K562 (cell line): ENCODE measurements around the gene GPX6. TPM values are rescaled to one million over a fixed set of nuclear protein-coding genes. Genes with fewer than 3 reads are reported as not detected.
"Not testable (repeated sequence)": the region's sequence is repeated elsewhere in the genome, so short reads cannot be mapped to it uniquely, and the experiment has no call there.

ENCODE experiments used
- ARNT ChIP-seq, 2 experiments: fragments of 450-650 bp; IDR thresholded peaks; 2 replicates each; pipeline ENCODE4 v1.6.1; 2016; ENCODE audit warnings: mild to moderate bottlenecking in 1 of 2
- ATF7 ChIP-seq: fragments of 450-650 bp; IDR thresholded peaks from 2 replicates; pipeline ENCODE4 v1.7.1; 2014; ENCODE audit warnings: mild to moderate bottlenecking, moderate library complexity
- BCL6 ChIP-seq: fragments of 250-450 bp; sonication (Bioruptor Pico); IDR thresholded peaks from 2 replicates; pipeline ENCODE4 v1.4.0; 2020
- ELF4 ChIP-seq: fragments of 450-650 bp; formaldehyde crosslinking; IDR thresholded peaks from 2 replicates; pipeline ENCODE4 v1.4.0; 2022; ENCODE audit warnings: missing genetic modification characterization
- FOXM1 ChIP-seq, 2 experiments: fragments of 450-650 bp in 1 of 2; sonication (generic) in 1 of 2; formaldehyde crosslinking in 1 of 2; IDR thresholded peaks; 2 replicates each; pipeline versions ENCODE4 v1.6.1 to v1.9.0; 2017 to 2022; ENCODE audit warnings: low read depth in 2 of 2, mild to moderate bottlenecking in 2 of 2, missing genetic modification reagents in 1 of 2, moderate library complexity in 1 of 2
- HMG20A ChIP-seq: fragments of 450-650 bp; formaldehyde crosslinking; conservative IDR thresholded peaks from 2 replicates; pipeline ENCODE4 v1.4.0; 2020; ENCODE audit warnings: mild to moderate bottlenecking, mixed read lengths
- KLF16 ChIP-seq: IDR thresholded peaks from 2 replicates; pipeline ENCODE4 v1.6.1; 2016; ENCODE audit warnings: antibody characterized with exemption
- OTX1 ChIP-seq: fragments of 450-650 bp; formaldehyde crosslinking; IDR thresholded peaks from 2 replicates; pipeline ENCODE4 v1.4.0; 2022; ENCODE audit warnings: mild to moderate bottlenecking
- RAD51 ChIP-seq: fragments of 450-650 bp; IDR thresholded peaks from 2 replicates; pipeline ENCODE4 v1.7.1; 2016; ENCODE audit warnings: low read depth, mild to moderate bottlenecking, borderline replicate concordance
- RCOR1 ChIP-seq, 2 experiments: IDR thresholded peaks; 2 replicates each; pipeline ENCODE4 v1.6.1; 2012; ENCODE audit warnings: low read depth in 2 of 2, low read length in 2 of 2, borderline replicate concordance in 1 of 2, improper control_type of control experiment in 1 of 2
- STAT5A ChIP-seq: IDR thresholded peaks from 2 replicates; pipeline ENCODE4 v1.6.1; 2012; ENCODE audit warnings: low read length, inconsistent platforms, borderline replicate concordance
- TARDBP ChIP-seq: fragments of 450-650 bp; IDR thresholded peaks from 2 replicates; pipeline ENCODE4 v1.6.1; 2016
- ZBTB17 ChIP-seq: fragments of 450-650 bp; formaldehyde crosslinking; IDR thresholded peaks from 2 replicates; pipeline ENCODE4 v1.4.0; 2020; ENCODE audit warnings: mild to moderate bottlenecking
- ZNF175 ChIP-seq: fragments of 200-800 bp; sonication (Bioruptor generic); IDR thresholded peaks from 2 replicates; pipeline ENCODE4 v1.6.1; 2016; ENCODE audit warnings: low read depth, mild to moderate bottlenecking, missing genetic modification characterization, missing compliant biosample characterization
- ZNF311 ChIP-seq: fragments of 250-450 bp; sonication (Bioruptor Pico); IDR thresholded peaks from 2 replicates; pipeline ENCODE4 v1.4.0; 2020; ENCODE audit warnings: mild to moderate bottlenecking, moderate library complexity
- polyA plus RNA-seq, 8 experiments: library from polyadenylated mRNA; depleted of rRNA in 4 of 8; stranded (reverse) in 5 of 8; unstranded in 3 of 8; fragments of >200 nt; fragmentation: Nextera tagmentation in 2 of 8; fragmentation: Illumina TruSeq in 1 of 8; extraction: Ambion mirVana in 2 of 8; extraction: Trizol in 1 of 8; gene quantifications; 2 replicates each; pipeline versions ENCODE4 v1.2.1 to v1.2.3, GENCODE V29; 2011 to 2014; ENCODE audit warnings: inconsistent platforms in 1 of 8, missing spikeins in 1 of 8
- total RNA-seq, 7 experiments: library from RNA; depleted of rRNA in 6 of 7; stranded (reverse); fragments of >200 nt in 6 of 7; fragmentation: Illumina TruSeq in 2 of 7; extraction: Trizol in 2 of 7; gene quantifications; 2 replicates each; pipeline versions ENCODE4 v1.2.1 to v1.2.3, GENCODE V29; 2011 to 2021; ENCODE audit warnings: low replicate concordance in 1 of 7
- TF ChIP-seq, protein P1 (sequence below): fragments of 450-650 bp; IDR thresholded peaks from 2 replicates; pipeline ENCODE4 v1.7.1; 2018; ENCODE audit warnings: mild to moderate bottlenecking, low read depth; ENCODE audit not compliant: partially characterized antibody
- TF ChIP-seq, protein P2 (sequence below): IDR thresholded peaks from 2 replicates; pipeline ENCODE4 v1.6.1; 2012; ENCODE audit warnings: low read depth, low read length, improper control_type of control experiment, borderline replicate concordance
- TF ChIP-seq, protein P3 (sequence below): fragments of 250-450 bp; sonication (Bioruptor Pico); IDR thresholded peaks from 2 replicates; pipeline ENCODE4 v1.8.0; 2022; ENCODE audit warnings: moderate library complexity, mild to moderate bottlenecking, inconsistent platforms
- TF ChIP-seq, protein P4 (sequence below): fragments of 200-800 bp; sonication (Bioruptor generic); IDR thresholded peaks from 2 replicates; pipeline ENCODE4 v1.6.1; 2017; ENCODE audit warnings: missing genetic modification characterization, missing compliant biosample characterization
- TF ChIP-seq, protein P5 (sequence below): fragments of 450-650 bp; IDR thresholded peaks from 2 replicates; pipeline ENCODE4 v1.6.1; 2016

GPX6 gene
- total and polyA plus RNA-seq, 9 of the 15 experiments (the other 6 are each of a cell fraction or from before 2014, with no cell fraction given): not detected

DNA sequence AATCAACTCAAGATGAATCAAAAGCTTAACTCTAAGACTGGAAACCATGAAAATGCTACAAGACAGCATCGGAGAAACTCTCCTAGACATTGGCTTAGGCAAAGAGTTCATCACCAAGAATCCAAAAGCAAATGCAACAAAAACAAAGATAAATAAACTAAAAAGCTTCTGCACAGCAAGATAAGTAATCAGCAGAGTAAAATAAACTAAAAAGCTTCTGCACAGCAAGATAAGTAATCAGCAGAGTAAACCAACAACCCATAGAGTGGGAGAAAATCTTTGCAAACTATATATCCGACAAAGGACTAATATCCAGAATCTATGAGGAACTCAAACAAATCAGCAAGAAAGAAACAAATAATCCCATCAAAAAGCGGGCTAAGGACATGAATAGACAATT is 31.4 kb upstream of the GPX6 start (continued):
- TF ChIP-seq ATF7 (peak; percentile 58), ZNF175 (CRISPR knock-in tag) (peak; percentile 83), BCL6 (CRISPR knock-in tag) (peak; percentile 66; the same call in 1 of the 2 replicates), ZNF311 (CRISPR knock-in tag) (peak; percentile 88), ARNT (IDR thresholded peaks at IDR 0.05) (peak in 1 of 2 experiments; percentile 93; a peak in 2 of 4 replicates), ZBTB17 (peak; percentile 61; the same call in 1 of the 2 replicates), RCOR1 (IDR thresholded peaks at IDR 0.05; ENCODE audit: borderline replicate concordance in 1 of 2, low read depth in 2 of 2, low read length in 2 of 2) (peak; percentile 62 to 98; a peak in 3 of 4 replicates), KLF16 (peak; percentile 95), RAD51 (0 out of 2 replicates have a peak, but pooled peaks have one; percentile 22), FOXM1 (IDR thresholded peaks at IDR 0.05; ENCODE audit: low read depth) (peak; percentile 98), ELF4 (CRISPR knock-in tag) (peak; percentile 98), STAT5A (peak; percentile 71; the same call in 1 of the 2 replicates), HMG20A (peak; percentile 68; the same call in 1 of the 2 replicates), TARDBP (peak; percentile 92; the same call in 1 of the 2 replicates), OTX1 (peak; percentile 58; the same call in 1 of the 2 replicates)
- TF ChIP-seq, protein P1, sequence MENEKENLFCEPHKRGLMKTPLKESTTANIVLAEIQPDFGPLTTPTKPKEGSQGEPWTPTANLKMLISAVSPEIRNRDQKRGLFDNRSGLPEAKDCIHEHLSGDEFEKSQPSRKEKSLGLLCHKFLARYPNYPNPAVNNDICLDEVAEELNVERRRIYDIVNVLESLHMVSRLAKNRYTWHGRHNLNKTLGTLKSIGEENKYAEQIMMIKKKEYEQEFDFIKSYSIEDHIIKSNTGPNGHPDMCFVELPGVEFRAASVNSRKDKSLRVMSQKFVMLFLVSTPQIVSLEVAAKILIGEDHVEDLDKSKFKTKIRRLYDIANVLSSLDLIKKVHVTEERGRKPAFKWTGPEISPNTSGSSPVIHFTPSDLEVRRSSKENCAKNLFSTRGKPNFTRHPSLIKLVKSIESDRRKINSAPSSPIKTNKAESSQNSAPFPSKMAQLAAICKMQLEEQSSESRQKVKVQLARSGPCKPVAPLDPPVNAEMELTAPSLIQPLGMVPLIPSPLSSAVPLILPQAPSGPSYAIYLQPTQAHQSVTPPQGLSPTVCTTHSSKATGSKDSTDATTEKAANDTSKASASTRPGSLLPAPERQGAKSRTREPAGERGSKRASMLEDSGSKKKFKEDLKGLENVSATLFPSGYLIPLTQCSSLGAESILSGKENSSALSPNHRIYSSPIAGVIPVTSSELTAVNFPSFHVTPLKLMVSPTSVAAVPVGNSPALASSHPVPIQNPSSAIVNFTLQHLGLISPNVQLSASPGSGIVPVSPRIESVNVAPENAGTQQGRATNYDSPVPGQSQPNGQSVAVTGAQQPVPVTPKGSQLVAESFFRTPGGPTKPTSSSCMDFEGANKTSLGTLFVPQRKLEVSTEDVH: peak; percentile 66
- TF ChIP-seq, protein P2, sequence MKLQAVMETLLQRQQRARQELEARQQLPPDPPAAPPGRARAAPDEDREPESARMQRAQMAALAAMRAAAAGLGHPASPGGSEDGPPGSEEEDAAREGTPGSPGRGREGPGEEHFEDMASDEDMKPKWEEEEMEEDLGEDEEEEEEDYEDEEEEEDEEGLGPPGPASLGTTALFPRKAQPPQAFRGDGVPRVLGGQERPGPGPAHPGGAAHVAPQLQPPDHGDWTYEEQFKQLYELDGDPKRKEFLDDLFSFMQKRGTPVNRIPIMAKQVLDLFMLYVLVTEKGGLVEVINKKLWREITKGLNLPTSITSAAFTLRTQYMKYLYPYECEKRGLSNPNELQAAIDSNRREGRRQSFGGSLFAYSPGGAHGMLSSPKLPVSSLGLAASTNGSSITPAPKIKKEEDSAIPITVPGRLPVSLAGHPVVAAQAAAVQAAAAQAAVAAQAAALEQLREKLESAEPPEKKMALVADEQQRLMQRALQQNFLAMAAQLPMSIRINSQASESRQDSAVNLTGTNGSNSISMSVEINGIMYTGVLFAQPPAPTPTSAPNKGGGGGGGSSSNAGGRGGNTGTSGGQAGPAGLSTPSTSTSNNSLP: 0 out of 2 replicates have a peak, but pooled peaks have one; percentile 10
- TF ChIP-seq, protein P3, sequence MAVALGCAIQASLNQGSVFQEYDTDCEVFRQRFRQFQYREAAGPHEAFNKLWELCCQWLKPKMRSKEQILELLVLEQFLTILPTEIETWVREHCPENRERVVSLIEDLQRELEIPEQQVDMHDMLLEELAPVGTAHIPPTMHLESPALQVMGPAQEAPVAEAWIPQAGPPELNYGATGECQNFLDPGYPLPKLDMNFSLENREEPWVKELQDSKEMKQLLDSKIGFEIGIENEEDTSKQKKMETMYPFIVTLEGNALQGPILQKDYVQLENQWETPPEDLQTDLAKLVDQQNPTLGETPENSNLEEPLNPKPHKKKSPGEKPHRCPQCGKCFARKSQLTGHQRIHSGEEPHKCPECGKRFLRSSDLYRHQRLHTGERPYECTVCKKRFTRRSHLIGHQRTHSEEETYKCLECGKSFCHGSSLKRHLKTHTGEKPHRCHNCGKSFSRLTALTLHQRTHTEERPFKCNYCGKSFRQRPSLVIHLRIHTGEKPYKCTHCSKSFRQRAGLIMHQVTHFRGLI (CRISPR knock-in tag): peak; percentile 84; the same call in 1 of the 2 replicates
- TF ChIP-seq FOXM1 (CRISPR knock-in tag; IDR thresholded peaks at IDR 0.05; ENCODE audit: low read depth): not testable (repeated sequence)
- TF ChIP-seq, protein P4, sequence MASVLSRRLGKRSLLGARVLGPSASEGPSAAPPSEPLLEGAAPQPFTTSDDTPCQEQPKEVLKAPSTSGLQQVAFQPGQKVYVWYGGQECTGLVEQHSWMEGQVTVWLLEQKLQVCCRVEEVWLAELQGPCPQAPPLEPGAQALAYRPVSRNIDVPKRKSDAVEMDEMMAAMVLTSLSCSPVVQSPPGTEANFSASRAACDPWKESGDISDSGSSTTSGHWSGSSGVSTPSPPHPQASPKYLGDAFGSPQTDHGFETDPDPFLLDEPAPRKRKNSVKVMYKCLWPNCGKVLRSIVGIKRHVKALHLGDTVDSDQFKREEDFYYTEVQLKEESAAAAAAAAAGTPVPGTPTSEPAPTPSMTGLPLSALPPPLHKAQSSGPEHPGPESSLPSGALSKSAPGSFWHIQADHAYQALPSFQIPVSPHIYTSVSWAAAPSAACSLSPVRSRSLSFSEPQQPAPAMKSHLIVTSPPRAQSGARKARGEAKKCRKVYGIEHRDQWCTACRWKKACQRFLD: peak; percentile 79
- TF ChIP-seq, protein P5, sequence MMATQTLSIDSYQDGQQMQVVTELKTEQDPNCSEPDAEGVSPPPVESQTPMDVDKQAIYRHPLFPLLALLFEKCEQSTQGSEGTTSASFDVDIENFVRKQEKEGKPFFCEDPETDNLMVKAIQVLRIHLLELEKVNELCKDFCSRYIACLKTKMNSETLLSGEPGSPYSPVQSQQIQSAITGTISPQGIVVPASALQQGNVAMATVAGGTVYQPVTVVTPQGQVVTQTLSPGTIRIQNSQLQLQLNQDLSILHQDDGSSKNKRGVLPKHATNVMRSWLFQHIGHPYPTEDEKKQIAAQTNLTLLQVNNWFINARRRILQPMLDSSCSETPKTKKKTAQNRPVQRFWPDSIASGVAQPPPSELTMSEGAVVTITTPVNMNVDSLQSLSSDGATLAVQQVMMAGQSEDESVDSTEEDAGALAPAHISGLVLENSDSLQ: 0 out of 2 replicates have a peak, but pooled peaks have one; percentile 10
